ENCODE measurements around the gene TSPAN14.

DNA sequence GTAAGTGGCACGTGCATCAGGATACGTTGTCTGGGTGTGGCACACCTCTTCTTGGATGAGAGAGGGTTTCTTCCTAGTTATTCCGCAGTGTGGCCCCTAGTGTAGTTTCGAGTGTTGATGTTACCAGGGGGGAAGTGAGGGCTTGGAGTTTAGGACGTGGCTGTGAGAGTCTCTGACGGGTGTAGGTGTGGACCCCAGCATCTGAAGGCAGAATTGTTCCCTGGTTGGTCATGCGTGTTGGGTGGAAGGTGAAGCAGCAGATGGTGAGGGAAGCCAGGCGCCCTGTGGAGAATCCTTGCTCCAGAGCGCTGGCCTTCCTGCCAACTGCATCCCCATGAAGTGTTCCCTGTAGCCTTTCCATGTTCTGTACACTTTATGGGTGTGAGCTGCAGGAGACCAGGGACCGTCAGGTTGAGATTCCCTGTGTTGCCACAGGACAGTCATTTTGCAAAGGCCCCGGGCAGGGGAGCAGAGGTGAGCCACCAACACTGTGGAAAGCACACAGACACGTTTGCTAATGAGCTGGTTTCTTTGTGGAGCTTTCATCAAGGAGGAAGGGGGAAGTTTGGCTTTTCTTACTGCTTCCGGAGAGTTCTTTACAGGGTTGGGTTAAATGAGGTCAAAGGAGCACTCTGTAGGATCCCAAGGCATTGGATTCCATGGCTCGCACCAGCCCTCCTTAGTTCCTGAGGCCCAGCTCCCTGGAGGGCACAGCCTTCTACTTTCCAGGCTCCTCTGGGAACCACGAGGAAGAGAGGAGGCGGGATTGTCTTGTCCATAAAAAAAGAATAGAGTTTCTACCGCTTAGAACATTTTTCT is 32.0 kb downstream of the TSPAN14 start:
- TF ChIP-seq NANOG (IDR thresholded peaks at IDR 0.05; ENCODE audit: insufficient read depth, low read depth, low read length, poor library complexity, severe bottlenecking) (no peak), RNF2 (IDR thresholded peaks at IDR 0.05; ENCODE audit: borderline replicate concordance, low read depth, low read length, missing control alignments, poor library complexity, severe bottlenecking) (no peak)
- TF ChIP-seq, protein P1, sequence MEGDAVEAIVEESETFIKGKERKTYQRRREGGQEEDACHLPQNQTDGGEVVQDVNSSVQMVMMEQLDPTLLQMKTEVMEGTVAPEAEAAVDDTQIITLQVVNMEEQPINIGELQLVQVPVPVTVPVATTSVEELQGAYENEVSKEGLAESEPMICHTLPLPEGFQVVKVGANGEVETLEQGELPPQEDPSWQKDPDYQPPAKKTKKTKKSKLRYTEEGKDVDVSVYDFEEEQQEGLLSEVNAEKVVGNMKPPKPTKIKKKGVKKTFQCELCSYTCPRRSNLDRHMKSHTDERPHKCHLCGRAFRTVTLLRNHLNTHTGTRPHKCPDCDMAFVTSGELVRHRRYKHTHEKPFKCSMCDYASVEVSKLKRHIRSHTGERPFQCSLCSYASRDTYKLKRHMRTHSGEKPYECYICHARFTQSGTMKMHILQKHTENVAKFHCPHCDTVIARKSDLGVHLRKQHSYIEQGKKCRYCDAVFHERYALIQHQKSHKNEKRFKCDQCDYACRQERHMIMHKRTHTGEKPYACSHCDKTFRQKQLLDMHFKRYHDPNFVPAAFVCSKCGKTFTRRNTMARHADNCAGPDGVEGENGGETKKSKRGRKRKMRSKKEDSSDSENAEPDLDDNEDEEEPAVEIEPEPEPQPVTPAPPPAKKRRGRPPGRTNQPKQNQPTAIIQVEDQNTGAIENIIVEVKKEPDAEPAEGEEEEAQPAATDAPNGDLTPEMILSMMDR (IDR thresholded peaks at IDR 0.05; ENCODE audit: control extremely low read depth in 1 of 3, insufficient read depth in 1 of 3, low read depth in 1 of 3, low read length in 3 of 3), result no peak
